C4-2B (cell line): Measurements from ENCODE around the gene PTCHD1.

Experiments used
- H3K27ac ChIP-seq: fragments of 450-650 bp; 2 replicates; pipeline ENCODE4 v1.5.1; 2017
- ZFX ChIP-seq: fragments of 450-650 bp; IDR thresholded peaks from 2 replicates; pipeline ENCODE4 v1.6.1; 2017
- TF ChIP-seq, protein P1 (sequence below): fragments of 450-650 bp; conservative IDR thresholded peaks from 2 replicates; pipeline ENCODE4 v1.5.1; 2017; ENCODE audit warnings: mild to moderate bottlenecking

Gene PTCHD1

DNA sequence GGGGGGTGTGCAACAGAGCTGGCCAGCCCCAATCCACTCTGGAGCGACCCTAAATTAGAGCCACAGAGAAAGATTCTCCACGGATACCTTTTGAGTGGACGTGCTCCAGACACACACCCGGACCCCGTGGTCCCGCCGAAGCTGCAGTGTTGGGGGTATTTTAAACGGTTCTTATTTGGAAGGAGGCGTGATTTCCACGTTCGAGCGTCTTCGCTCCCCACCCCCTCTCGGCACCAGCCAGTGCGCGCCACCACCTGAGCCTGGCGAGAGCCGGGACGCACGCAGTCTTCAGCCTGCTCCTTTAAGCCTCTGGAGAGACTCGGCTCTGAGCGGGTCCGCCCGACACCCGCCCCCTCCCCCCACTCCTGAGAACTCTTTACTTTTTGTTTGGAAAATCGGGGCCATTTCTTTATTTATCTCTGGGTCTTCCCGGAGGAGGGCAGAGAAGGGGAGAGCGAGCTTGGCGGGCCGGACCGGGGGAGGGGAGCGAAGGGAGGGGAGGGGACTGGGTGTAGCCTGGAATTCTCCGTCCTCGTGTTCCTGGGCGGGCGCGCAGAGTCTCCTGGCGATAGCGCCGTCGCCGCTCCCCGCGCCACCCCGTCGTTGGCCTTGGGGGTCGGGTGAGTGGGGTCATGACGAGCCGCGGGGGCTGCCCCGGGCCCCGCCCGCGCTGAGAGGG is 668 bp upstream of the PTCHD1 start:
- H3K27ac ChIP-seq, result no peak overlapping the region
- TF ChIP-seq ZFX, result no peak
- TF ChIP-seq, protein P1, sequence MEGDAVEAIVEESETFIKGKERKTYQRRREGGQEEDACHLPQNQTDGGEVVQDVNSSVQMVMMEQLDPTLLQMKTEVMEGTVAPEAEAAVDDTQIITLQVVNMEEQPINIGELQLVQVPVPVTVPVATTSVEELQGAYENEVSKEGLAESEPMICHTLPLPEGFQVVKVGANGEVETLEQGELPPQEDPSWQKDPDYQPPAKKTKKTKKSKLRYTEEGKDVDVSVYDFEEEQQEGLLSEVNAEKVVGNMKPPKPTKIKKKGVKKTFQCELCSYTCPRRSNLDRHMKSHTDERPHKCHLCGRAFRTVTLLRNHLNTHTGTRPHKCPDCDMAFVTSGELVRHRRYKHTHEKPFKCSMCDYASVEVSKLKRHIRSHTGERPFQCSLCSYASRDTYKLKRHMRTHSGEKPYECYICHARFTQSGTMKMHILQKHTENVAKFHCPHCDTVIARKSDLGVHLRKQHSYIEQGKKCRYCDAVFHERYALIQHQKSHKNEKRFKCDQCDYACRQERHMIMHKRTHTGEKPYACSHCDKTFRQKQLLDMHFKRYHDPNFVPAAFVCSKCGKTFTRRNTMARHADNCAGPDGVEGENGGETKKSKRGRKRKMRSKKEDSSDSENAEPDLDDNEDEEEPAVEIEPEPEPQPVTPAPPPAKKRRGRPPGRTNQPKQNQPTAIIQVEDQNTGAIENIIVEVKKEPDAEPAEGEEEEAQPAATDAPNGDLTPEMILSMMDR, result no peak

- no peak for TF ChIP-seq ZFX
- TF ChIP-seq, protein P1, result no peak
These were observed 165 bp upstream of the PTCHD1 start for GRCh38 chrX:23334521-23334847.

DNA sequence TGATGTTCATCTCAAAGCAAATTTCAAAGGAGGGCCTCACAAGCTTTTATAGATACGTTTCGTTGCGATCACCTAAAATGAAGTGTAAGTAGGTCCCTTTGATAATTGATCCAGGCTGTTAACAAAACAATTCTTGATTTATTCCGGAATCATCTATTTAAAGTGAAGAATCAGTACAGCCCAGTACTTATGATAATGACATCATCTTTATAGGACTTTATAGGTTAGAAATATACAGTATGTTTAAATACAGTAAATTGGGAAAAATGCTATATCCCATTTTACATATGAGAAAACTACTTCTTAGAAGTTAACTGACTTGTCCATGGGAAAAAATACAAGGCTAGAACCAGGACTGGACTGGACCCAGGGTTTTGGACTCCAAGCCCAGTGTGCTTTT is 3.7 kb downstream of the PTCHD1 start:
- no peak overlapping the region for H3K27ac ChIP-seq
- no peak for TF ChIP-seq ZFX
- TF ChIP-seq, protein P1, result no peak

More at GRCh38 chrX:23334521-23334847, 165 bp upstream of the PTCHD1 start:
- H3K27ac ChIP-seq, result no peak overlapping the region

DNA sequence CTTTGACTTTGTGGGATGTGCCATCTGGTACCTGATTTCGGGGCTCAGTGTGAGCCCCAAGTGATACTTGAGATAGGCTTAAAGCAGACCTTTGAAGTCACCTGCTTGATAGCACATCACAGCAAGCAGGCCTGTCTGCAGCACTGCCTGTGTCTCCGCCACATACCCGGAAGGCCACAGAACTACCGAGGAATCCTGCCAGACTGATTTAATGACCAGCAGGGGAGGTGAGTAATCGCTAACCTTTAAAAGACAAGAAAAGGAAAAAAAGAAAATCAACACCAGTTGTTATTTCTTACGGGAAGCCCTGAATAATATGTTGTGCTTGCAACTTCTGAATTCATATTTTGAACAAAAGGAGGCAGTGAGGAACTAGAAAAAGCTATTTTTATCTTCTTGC is 6.8 kb downstream of the PTCHD1 start:
- no peak for TF ChIP-seq ZFX
- TF ChIP-seq, protein P1, result no peak

GRCh38 chrX:23344238-23344903 is 9.7 kb downstream of the PTCHD1 start:
- TF ChIP-seq, protein P1, result no peak
- no peak for TF ChIP-seq ZFX
- no peak overlapping the region for H3K27ac ChIP-seq

More for the DNA sequence above, 6.8 kb downstream of the PTCHD1 start:
- H3K27ac ChIP-seq, result no peak overlapping the region

GRCh38 chrX:23344904-23345271 is 10.2 kb downstream of the PTCHD1 start:
- TF ChIP-seq ZFX, result no peak
- TF ChIP-seq, protein P1, result no peak
- H3K27ac ChIP-seq, result no peak overlapping the region

- no peak overlapping the region for H3K27ac ChIP-seq
- TF ChIP-seq ZFX, result no peak
- TF ChIP-seq, protein P1, result no peak
These were observed 21.5 kb downstream of the PTCHD1 start for GRCh38 chrX:23356189-23356588.
